ENCODE measurements around the gene GFAP.

DNA sequence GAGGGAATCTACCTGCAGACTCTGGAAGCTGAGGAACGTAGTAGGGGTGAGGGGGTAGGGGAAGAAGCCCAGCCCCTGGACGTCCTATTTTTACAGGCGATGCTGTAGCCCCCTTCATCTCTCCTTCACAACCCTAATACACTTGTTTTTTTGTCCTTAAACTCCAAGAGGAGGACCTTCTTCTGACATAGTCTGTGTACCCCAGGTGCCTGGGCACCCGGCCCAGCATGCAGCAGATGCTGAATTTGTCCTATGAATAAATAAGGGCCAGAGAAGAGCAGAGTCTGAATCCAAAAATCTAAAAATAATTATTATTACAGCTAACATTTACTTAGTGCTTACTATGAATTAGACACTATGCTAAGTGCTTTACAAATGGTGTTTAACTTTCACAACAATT lies 27.2 kb upstream of the GFAP start:
- TF ChIP-seq, protein P1, sequence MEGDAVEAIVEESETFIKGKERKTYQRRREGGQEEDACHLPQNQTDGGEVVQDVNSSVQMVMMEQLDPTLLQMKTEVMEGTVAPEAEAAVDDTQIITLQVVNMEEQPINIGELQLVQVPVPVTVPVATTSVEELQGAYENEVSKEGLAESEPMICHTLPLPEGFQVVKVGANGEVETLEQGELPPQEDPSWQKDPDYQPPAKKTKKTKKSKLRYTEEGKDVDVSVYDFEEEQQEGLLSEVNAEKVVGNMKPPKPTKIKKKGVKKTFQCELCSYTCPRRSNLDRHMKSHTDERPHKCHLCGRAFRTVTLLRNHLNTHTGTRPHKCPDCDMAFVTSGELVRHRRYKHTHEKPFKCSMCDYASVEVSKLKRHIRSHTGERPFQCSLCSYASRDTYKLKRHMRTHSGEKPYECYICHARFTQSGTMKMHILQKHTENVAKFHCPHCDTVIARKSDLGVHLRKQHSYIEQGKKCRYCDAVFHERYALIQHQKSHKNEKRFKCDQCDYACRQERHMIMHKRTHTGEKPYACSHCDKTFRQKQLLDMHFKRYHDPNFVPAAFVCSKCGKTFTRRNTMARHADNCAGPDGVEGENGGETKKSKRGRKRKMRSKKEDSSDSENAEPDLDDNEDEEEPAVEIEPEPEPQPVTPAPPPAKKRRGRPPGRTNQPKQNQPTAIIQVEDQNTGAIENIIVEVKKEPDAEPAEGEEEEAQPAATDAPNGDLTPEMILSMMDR (IDR thresholded peaks at IDR 0.05) = no peak
- no peak for TF ChIP-seq POLR2A (IDR thresholded peaks at IDR 0.05)

Data from heart left ventricle (tissue), 13 donors.